Activated T-cell treated with anti-CD3 and anti-CD28 coated beads, Interleukin-2, amount 50 U/mL, for 72 hours (primary cell): Measurements from ENCODE around the gene LRRC25. TPM values are rescaled to one million over a fixed set of nuclear protein-coding genes. Genes with fewer than 3 reads are reported as not detected.
A peak's percentile ranks its signal among the peaks of the same experiment; 100 is the strongest.
"Not testable (repeated sequence)": the region's sequence is repeated elsewhere in the genome, so short reads cannot be mapped to it uniquely, and the experiment has no call there.

Source experiments
- ATAC-seq, 2 donors: fragments of 150-1000 bp; cut with Tn5 transposase; replicated peaks in 1 of 2; 2 replicates each; pipeline ENCODE4 v1.10.0; 2021; ENCODE audit warnings: moderate library complexity in 2 of 2, mild to moderate bottlenecking in 1 of 2
- DNase-seq, 2 donors: peaks; one replicate each; pipeline ENCODE4 v3.0.0; 2021 to 2022; ENCODE audit warnings: mixed read lengths in 1 of 2
- H3K27ac Mint-ChIP-seq: one replicate; pipeline ENCODE4 v1.8.0; 2022; ENCODE audit warnings: mild to moderate bottlenecking, moderate library complexity, mixed read lengths
- H3K27me3 Mint-ChIP-seq: one replicate; pipeline ENCODE4 v1.8.0; 2022; ENCODE audit warnings: low read depth, mixed read lengths
- H3K36me3 Mint-ChIP-seq, 2 donors: one replicate each; pipeline ENCODE4 v1.8.0; 2022; ENCODE audit warnings: mixed read lengths in 2 of 2, mild to moderate bottlenecking in 1 of 2; ENCODE audit not compliant: insufficient read depth in 2 of 2
- H3K4me1 Mint-ChIP-seq: one replicate; pipeline ENCODE4 v1.8.0; 2022; ENCODE audit warnings: low read depth, mixed read lengths
- H3K4me3 Mint-ChIP-seq, 2 donors: one replicate each; pipeline ENCODE4 v1.8.0; 2022; ENCODE audit warnings: mild to moderate bottlenecking in 2 of 2, mixed read lengths in 2 of 2, moderate library complexity in 2 of 2
- H3K9me3 Mint-ChIP-seq, 2 donors: one replicate each; pipeline ENCODE4 v1.8.0; 2022; ENCODE audit warnings: mixed read lengths in 2 of 2
- total RNA-seq, 2 donors: library from RNA; stranded (reverse); gene quantifications; one replicate each; pipeline ENCODE4 v1.2.3, GENCODE V29; 2022

Gene LRRC25
- total RNA-seq, 2 donors from 2014 or later, result not detected

- H3K27me3 Mint-ChIP-seq, result no peaks in the 10 kb centered on the region
- H3K4me1 Mint-ChIP-seq, result no peaks in the 10 kb centered on the region
- no peaks in the 10 kb centered on the region for H3K9me3 Mint-ChIP-seq
- H3K4me3 Mint-ChIP-seq, result no peak overlapping the region
- DNase-seq (no peak), ATAC-seq (no peak)
- no peak overlapping the region for H3K27ac Mint-ChIP-seq
- H3K36me3 Mint-ChIP-seq, result peaks cover 3 to 13% of the 10 kb centered on the region in 2 donors
Observed at GRCh38 chr19:18363787-18364186, 33.6 kb downstream of the LRRC25 start.

GRCh38 chr19:18362934-18363542 is 34.4 kb downstream of the LRRC25 start:
- Mint-ChIP-seq H3K36me3 (peaks cover 3 to 14% of the 10 kb centered on the region in 2 donors), H3K4me3 (no peak overlapping the region), H3K27me3 (no peaks in the 10 kb centered on the region), H3K4me1 (no peaks in the 10 kb centered on the region), H3K9me3 (no peaks in the 10 kb centered on the region), H3K27ac (no peak overlapping the region)
- DNase-seq (no peak), ATAC-seq (no peak)

- Mint-ChIP-seq H3K4me3 (no peak overlapping the region), H3K27me3 (no peaks in the 10 kb centered on the region), H3K9me3 (no peaks in the 10 kb centered on the region), H3K27ac (no peak overlapping the region), H3K4me1 (no peaks in the 10 kb centered on the region), H3K36me3 (peaks cover 2 to 22% of the 10 kb centered on the region in 2 donors)
- ATAC-seq (no peak), DNase-seq (no peak)
Observed at GRCh38 chr19:18361646-18362045, 35.8 kb downstream of the LRRC25 start.

GRCh38 chr19:18357041-18357440 is 40.4 kb downstream of the LRRC25 start:
- H3K27ac Mint-ChIP-seq, result no peak overlapping the region
- ATAC-seq, result no peak
- no peaks in the 10 kb centered on the region for H3K9me3 Mint-ChIP-seq

GRCh38 chr19:18354743-18355142 is 42.7 kb downstream of the LRRC25 start:
- not testable (repeated sequence) for H3K4me3 Mint-ChIP-seq, H3K27ac Mint-ChIP-seq, H3K9me3 Mint-ChIP-seq, H3K4me1 Mint-ChIP-seq, H3K27me3 Mint-ChIP-seq, ATAC-seq, DNase-seq
- H3K36me3 Mint-ChIP-seq, result peaks cover 0 to 13% of the 10 kb centered on the region in 2 donors

More at GRCh38 chr19:18357041-18357440, 40.4 kb downstream of the LRRC25 start:
- Mint-ChIP-seq H3K4me3 (no peak overlapping the region), H3K4me1 (no peaks in the 10 kb centered on the region), H3K36me3 (peaks cover 0 to 11% of the 10 kb centered on the region in 2 donors), H3K27me3 (no peaks in the 10 kb centered on the region)
- no peak for DNase-seq

GRCh38 chr19:18353378-18354005 is 43.9 kb downstream of the LRRC25 start:
- Mint-ChIP-seq H3K27ac (no peak overlapping the region), H3K9me3 (no peaks in the 10 kb centered on the region), H3K4me3 (no peak overlapping the region), H3K4me1 (no peaks in the 10 kb centered on the region), H3K36me3 (peaks cover 0 to 12% of the 10 kb centered on the region in 2 donors), H3K27me3 (no peaks in the 10 kb centered on the region)
- DNase-seq, result no peak
- ATAC-seq, result no peak

- Mint-ChIP-seq H3K27ac (no peak overlapping the region), H3K27me3 (no peaks in the 10 kb centered on the region), H3K36me3 (peaks cover 2 to 4% of the 10 kb centered on the region in 2 donors), H3K9me3 (no peaks in the 10 kb centered on the region), H3K4me1 (peaks cover under 1% of the 10 kb centered on the region), H3K4me3 (no peak overlapping the region)
- ATAC-seq (no peak), DNase-seq (no peak)
Observed at GRCh38 chr19:18351544-18351943, 45.9 kb downstream of the LRRC25 start.

- peaks cover 2 to 4% of the 10 kb centered on the region in 2 donors for H3K36me3 Mint-ChIP-seq
- ATAC-seq (no peak), DNase-seq (no peak)
- no peak overlapping the region for H3K27ac Mint-ChIP-seq
- H3K4me1 Mint-ChIP-seq, result peaks cover 7% of the 10 kb centered on the region
- H3K27me3 Mint-ChIP-seq, result no peaks in the 10 kb centered on the region
- H3K4me3 Mint-ChIP-seq, result no peak overlapping the region
- no peaks in the 10 kb centered on the region for H3K9me3 Mint-ChIP-seq
Observed at GRCh38 chr19:18350490-18350889, 46.9 kb downstream of the LRRC25 start.

GRCh38 chr19:18349524-18350128 is 47.8 kb downstream of the LRRC25 start:
- no peaks in the 10 kb centered on the region for H3K9me3 Mint-ChIP-seq
- H3K36me3 Mint-ChIP-seq, result peaks cover 2 to 6% of the 10 kb centered on the region in 2 donors
- H3K4me1 Mint-ChIP-seq, result peaks cover 7% of the 10 kb centered on the region
- H3K4me3 Mint-ChIP-seq, result no peak overlapping the region
- peak; percentile 41 for DNase-seq
- no peaks in the 10 kb centered on the region for H3K27me3 Mint-ChIP-seq
- ATAC-seq, result no peak
- H3K27ac Mint-ChIP-seq, result no peak overlapping the region

GRCh38 chr19:18348818-18349339 is 48.5 kb downstream of the LRRC25 start:
- not testable (repeated sequence) for H3K27ac Mint-ChIP-seq, H3K36me3 Mint-ChIP-seq, ATAC-seq

GRCh38 chr19:18348171-18348570 is 49.3 kb downstream of the LRRC25 start:
- Mint-ChIP-seq H3K4me3 (no peak overlapping the region), H3K27ac (no peak overlapping the region), H3K36me3 (peaks cover 2 to 8% of the 10 kb centered on the region in 2 donors), H3K4me1 (peaks cover 7% of the 10 kb centered on the region), H3K9me3 (no peaks in the 10 kb centered on the region), H3K27me3 (no peaks in the 10 kb centered on the region)
- no peak for DNase-seq
- ATAC-seq, result no peak

More at GRCh38 chr19:18348818-18349339, 48.5 kb downstream of the LRRC25 start:
- H3K4me3 Mint-ChIP-seq, H3K9me3 Mint-ChIP-seq, DNase-seq, H3K27me3 Mint-ChIP-seq, H3K4me1 Mint-ChIP-seq: not testable (repeated sequence)

GRCh38 chr19:18346091-18346490 is 51.3 kb downstream of the LRRC25 start:
- ATAC-seq (no peak), DNase-seq (no peak)
- Mint-ChIP-seq H3K27me3 (no peaks in the 10 kb centered on the region), H3K4me1 (peaks cover 19% of the 10 kb centered on the region), H3K36me3 (peaks cover 2 to 11% of the 10 kb centered on the region in 2 donors), H3K4me3 (no peak overlapping the region), H3K27ac (no peak overlapping the region), H3K9me3 (no peaks in the 10 kb centered on the region)

GRCh38 chr19:18345296-18345695 is 52.1 kb downstream of the LRRC25 start:
- no peaks in the 10 kb centered on the region for H3K27me3 Mint-ChIP-seq
- peaks cover 19% of the 10 kb centered on the region for H3K4me1 Mint-ChIP-seq
- ATAC-seq (no peak), DNase-seq (no peak)
- H3K4me3 Mint-ChIP-seq, result no peak overlapping the region
- H3K9me3 Mint-ChIP-seq, result no peaks in the 10 kb centered on the region
- no peak overlapping the region for H3K27ac Mint-ChIP-seq
- peaks cover 4 to 10% of the 10 kb centered on the region in 2 donors for H3K36me3 Mint-ChIP-seq
